ENCODE data around the gene TALDO1.
"Not testable (repeated sequence)": the region's sequence is repeated elsewhere in the genome, so short reads cannot be mapped to it uniquely, and the experiment has no call there.

The TALDO1 gene

DNA sequence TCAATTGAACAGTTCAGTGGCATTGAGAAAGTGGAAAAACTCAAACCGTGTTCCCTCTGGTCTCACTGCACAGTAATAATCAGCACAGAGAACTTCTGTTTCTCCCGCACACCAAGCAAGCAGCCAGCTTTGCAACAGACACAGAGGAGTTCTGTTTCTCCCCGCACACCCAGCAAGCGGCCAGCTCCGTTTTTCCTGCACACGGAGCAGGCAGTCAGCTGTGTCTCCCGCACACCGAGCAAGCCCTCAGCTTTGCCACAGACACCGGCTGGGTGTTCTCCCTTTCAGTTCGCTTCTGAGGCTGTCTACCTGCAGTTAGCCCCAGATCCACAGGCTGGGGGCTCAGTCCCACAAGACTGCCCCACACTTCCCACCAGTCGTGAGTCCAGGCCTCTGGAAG lies 9.9 kb upstream of the TALDO1 start:
- DNase-seq (ENCODE audit: low read depth in 2 of 2): no peak

DNA sequence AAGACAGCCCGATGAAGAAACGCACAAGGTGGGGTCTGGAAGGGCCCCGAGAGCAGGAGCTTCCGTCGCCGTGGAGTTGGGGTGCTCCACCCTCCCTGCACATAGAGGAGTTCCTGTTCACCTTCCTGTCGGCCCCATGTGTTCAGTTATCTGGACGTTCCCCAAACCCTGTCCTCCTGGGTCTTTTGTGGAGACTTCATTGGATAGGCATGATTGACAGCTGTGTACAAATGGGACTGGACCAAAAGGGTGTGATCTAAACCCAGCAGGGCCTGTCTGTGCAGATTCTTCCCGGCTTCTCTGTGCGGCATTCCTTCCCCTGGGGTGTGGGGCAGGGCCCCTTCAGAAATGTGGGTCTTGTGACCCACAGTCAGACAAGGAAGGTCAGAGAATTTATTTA lies 9.4 kb upstream of the TALDO1 start:
- DNase-seq (ENCODE audit: low read depth in 2 of 2): not testable (repeated sequence)

DNA sequence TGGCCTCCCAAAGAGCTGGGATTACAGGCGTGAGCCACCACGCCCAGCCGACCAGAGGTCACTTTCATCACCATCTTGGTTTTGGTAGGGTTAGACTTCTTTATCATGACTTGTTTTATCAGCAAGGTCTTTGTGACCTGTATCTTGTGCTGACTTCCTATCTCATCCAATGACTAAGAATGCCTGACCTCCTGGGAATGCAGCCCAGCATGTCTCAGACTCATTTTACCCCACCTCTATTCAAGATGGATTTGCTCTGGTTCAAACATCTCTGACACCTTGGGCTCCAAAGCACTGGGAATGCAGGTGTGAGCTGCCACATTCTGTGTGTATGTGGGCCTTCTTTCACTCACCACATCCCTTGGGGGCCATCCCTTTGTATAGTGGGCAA lies 5.1 kb upstream of the TALDO1 start:
- no peak for DNase-seq (ENCODE audit: low read depth in 2 of 2)

DNA sequence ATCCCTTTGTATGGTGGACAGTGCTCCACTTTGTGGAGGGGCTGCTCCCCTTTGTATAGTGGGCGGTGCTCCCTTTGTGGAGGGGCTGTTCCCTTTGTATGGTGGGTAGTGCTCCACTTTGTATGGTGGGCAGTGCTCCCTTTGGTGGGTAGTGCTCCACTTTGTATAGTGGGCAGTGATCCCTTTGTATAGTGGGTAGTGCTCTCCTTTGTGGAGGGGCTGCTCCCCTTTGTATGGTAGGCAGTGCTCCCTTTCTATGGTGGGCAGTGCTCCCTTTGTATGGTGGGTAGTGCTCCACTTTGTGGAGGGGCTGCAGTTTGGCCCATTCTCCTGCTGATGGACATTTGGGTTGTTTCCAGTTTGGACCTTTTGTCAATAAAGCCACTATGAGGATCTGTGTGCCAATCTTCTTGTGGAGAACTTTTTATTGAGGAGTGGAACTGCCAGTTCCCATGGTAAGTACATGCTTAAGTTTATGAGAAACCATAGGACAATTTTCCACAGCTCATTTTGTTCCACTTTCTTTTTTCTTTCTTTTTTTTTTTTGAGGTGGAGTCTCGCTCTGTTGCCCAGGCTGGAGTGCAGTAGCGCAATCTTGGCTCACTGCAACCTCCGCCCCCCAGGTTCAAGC lies 4.6 kb upstream of the TALDO1 start:
- DNase-seq (ENCODE audit: low read depth in 2 of 2): no peak

DNA sequence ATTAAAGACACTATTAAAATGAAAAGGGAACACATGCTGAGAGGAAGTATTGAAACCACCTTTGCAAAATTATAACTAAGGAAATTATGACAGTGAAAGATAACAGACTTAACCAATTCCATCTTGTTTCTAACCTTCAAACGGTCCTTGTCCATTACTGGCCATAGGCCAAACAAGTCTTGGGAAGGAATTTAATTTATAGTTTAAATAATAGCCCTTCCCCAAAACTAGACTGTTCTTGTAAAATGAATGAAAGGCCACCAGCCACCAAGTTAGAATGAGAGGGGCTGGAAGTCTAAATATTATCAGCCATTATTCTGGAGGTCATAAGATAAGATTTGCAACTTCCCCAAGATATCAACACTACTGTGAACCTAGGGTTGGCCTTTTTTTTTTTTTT lies 1.8 kb upstream of the TALDO1 start:
- no peak for DNase-seq (ENCODE audit: low read depth in 2 of 2)

DNA sequence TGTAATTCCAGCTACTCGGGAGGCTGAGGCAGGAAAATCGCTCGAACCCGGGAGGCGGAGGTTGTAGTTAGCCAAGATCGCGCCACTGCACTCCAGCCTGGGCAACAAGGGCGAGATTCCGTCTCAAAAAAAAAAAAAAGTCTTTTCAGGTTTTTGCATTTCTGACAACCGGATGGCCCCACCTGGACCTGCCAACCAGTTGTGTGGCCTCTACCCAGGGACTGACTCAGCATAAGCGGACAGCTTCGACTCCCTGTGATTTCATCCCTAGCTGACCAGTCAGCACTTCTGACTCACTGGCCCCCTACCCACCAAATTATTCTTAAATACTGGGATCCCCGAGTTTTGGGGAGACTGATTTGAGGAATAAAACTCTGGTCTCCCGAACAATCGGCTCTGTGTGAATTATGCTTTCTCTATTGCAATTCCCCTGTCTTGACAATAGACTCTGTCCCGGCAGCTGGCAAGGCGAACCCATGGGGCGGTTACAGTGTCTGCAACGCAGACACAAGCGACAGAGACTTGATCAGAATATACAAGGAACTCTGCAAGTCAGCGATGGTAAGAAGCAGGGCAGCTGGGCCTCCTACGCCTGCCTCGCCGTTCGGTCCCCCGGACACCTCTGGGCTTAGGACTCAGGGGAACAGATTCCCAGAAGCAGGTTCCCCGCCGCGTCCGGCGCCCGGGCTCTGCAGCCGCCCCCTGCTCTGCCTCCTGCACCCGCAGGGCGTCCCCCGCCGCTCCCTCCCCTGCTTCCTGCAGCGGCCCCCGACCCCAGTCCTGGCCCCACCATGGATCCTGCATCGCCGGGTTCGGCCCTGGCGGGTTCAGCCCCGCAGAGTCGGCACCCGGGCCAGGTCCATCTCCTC lies 741 bp upstream of the TALDO1 start:
- no peak for DNase-seq (ENCODE audit: low read depth in 2 of 2)

DNA sequence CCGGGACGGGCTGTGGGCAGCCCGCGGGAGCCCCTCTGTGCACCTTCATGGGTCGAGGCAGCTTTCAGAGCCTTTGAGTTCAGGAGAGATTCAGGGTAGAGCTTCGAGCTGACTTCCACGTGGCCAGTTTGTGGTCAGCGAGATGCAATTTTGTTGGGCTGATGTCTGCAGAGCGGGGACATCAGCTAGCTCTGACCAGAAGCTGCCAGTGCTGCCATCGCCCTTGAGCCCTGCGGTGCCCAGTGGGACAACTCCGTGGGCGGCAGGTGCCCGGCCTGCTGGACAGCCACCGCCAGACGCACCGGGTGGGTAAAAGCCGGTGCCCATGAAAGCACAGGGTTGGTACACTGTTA lies 719 bp downstream of the TALDO1 start:
- no peak for DNase-seq (ENCODE audit: low read depth in 2 of 2)

DNA sequence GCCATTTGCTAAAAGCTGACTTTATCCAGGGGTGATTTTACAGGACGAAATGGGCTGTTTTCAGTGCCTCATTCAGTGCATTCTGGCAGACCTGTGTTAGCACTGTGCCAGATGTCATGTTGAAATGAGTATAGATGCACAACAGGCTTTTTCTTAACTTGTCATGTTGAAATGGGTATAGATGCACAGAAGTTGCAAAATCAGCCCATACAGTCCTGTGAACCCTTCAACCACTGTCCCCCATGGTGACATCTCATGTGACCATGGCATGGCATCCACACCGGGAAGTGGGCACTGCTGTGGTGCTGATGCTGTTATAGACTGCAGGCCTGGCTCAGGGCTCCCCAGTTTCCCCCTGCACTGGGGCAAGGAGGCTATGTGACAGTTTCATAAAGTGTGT lies 2.5 kb downstream of the TALDO1 start:
- DNase-seq (ENCODE audit: low read depth in 2 of 2): no peak

DNA sequence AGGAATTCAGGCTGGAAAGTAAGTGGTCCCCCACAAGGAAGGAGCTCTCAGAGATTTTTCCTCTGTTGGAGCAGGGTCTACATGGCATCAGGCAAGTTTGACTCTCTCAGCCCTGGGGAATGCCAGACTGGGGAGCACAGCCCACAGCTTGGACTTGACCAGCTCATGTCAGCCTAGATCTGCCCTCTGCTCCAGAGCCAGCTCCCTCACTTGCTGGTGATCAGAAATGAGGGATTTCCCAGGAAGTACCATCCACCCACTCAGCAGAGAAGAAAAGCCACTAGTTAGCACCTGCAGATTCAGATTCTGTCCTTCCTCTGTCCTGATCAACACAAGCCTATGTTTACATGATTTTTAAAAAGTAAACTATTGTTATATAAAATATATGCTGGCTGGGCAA lies 13.0 kb downstream of the TALDO1 start:
- DNase-seq (ENCODE audit: low read depth in 2 of 2): no peak

DNA sequence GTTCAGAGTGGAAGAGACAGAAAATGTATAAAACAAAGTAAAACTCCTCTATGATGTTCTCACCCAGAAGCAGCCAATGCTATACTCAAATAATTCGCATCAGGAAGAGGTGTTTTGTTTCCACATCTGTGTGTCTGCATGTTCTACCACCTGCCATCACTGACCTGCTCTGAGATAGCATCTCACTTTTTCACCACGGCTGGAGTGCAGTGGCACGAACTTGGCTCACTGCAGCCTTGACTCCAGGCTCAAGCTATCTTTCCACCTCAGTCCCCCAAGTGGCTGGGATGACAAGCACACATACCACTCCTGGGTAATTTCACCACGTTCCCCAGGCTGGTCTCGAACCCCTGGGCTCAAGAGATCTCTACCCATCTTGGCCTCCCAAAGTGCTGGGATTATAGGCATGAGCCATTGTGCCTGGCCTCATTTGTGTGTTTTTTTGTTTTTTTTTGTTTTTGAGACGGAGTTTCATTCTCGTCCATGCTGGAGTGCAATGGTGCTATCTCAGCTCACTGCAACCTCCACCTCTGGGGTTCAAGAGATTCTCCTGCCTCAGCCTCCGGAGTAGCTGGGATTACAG lies 14.4 kb downstream of the TALDO1 start:
- no peak for DNase-seq (ENCODE audit: low read depth in 2 of 2)

DNA sequence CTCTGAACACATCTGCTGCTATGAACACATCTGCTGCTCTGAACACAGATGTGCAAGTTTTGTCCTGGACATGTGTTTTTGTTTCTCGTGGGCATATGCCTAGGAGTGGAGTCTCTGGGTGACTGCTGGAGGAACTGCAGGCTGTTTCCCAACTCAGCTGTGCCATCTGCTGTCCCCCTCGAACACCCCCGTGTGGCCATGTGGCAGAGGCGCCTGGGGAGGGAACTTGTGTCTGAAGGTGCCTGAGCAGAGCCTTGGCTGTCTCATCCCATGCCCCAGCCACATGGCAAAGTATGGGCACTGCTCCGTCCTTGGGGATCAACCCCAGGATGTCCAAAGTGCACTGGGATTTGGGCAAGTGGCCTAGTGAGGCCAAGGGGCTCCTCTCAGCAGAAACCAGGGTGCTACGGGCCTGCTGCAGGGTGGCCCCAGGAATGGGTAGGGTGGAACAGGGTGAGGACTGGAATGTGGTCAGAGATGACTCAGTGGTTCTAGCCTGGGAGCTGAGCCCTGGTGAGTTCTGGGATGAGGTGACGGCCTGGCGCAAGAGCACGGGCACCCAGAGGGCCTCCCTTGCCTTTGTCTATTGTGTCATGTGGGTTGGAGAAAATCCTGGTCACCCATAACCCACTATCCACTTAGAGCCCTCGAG lies 15.3 kb downstream of the TALDO1 start:
- no peak for DNase-seq (ENCODE audit: low read depth in 2 of 2)

DNA sequence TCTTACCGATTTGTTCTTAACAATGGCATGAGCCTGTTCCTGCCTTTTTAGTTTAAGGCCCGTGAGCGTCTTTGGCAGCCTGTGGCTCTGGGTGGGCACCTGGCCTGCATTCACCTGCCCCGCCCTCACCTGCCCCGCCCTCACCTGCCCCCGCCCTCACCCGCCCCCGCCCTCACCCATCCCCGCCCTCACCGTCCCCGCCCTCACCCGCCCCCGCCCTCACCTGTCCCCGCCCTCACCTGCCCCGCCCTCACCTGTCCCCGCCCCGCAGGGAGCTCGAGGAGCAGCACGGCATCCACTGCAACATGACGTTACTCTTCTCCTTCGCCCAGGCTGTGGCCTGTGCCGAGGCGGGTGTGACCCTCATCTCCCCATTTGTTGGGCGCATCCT lies 15.8 kb downstream of the TALDO1 start:
- no peak for DNase-seq (ENCODE audit: low read depth in 2 of 2)

DNA sequence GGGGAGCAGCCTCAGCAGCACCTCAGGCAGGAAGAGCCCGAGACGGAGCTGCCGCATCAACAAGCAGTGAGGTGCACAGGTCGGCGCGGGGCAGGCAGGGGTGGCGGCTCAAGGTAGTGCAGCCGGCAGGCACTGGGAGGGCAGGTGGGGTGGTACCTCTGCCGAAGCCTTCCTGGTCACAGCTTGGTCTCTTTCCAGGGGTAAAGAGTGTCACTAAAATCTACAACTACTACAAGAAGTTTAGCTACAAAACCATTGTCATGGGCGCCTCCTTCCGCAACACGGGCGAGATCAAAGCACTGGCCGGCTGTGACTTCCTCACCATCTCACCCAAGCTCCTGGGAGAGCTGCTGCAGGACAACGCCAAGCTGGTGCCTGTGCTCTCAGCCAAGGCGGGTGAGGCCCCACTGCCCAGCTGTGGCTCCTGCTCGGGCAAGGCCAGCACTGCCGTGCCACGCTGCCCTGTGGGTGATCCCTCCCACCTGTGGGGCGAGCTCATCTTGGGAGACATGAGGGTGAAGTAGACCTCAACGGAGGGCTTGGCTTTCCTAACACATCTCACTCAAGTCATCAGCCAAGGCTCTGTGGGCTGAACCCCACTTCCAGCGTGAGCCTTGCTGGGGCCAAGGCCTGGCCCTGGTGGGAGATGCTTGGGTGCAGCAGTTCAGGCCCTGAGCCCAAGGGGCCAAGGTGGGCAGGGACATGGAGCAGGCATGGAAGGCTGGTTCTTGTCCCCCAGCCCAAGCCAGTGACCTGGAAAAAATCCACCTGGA lies 16.5 kb downstream of the TALDO1 start:
- DNase-seq (ENCODE audit: low read depth in 2 of 2): no peak

DNA sequence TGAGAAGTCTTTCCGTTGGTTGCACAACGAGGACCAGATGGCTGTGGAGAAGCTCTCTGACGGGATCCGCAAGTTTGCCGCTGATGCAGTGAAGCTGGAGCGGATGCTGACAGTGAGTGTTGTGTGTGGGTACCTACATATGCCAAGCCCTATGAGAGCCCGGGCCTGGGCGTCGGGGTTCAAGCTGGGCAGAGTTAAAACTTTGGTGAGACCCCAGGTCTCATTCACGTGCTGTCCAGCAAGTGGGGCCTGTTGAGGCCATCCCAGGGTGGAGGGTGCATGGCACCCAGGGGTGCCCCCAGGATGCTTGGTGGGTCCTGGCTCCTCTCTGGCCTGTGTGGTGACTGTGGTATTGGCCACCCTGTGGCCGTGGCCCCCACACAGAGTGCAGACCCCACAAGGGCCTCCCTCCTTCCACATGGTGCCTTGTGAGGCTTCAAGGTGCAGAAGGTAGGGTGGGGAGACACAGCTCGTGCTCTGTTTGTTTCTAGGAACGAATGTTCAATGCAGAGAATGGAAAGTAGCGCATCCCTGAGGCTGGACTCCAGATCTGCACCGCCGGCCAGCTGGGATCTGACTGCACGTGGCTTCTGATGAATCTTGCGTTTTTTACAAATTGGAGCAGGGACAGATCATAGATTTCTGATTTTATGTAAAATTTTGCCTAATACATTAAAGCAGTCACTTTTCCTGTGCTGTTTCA lies 17.2 kb downstream of the TALDO1 start:
- DNase-seq (ENCODE audit: low read depth in 2 of 2): no peak

DNA sequence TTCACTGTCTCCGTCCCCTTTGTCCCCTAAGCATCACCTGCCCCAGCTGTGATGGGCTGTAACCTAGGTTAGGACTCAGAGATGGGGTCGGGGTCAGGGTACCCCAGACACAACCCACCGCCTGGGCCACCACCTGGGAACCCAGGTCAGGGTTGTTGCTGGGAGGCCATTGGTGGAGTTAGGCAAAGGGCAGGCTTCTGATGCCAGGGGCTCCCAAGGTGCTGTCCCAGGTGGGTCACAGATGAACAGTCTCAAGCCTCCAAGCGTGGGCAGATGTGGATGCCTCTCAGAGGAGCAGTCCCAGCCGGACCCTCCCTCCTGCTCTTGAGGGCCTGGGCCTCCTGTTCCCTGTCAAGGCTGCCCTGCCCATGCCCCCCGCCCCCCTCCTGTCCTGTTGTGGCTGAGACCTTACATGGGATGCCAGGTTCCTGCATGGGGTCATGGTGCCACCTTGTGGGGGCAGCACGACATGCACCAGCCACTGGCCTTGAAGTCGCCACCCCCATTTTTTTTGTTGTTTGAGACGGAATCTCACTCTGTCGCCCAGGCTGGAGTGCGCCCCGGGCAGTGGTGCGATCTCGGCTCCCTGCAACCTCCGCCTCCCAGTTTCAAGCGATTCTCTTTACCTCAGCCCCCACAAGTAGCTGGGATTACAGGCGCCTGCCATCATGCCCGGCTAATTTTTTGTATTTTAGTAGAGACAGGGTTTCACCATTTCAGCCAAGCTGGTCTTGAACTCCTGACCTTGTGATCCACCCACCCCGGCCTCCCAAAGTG lies 17.9 kb downstream of the TALDO1 start:
- DNase-seq (ENCODE audit: low read depth in 2 of 2): peak; percentile 34 to 47

DNA sequence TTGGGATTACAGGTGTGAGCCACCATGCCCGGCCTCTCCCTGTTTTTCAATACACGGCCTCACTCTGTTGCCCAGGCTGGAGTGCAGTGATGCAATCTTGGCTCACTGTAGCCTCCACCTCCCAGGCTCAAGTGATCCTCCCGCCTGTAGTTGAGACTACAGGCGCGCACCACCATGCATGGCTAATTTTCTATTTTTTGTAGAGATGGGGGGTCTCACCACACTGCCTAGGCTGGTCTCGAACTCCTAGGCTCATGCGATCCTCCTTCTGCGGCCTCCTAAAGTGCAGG lies 18.5 kb downstream of the TALDO1 start:
- DNase-seq (ENCODE audit: low read depth in 2 of 2): no peak

DNA sequence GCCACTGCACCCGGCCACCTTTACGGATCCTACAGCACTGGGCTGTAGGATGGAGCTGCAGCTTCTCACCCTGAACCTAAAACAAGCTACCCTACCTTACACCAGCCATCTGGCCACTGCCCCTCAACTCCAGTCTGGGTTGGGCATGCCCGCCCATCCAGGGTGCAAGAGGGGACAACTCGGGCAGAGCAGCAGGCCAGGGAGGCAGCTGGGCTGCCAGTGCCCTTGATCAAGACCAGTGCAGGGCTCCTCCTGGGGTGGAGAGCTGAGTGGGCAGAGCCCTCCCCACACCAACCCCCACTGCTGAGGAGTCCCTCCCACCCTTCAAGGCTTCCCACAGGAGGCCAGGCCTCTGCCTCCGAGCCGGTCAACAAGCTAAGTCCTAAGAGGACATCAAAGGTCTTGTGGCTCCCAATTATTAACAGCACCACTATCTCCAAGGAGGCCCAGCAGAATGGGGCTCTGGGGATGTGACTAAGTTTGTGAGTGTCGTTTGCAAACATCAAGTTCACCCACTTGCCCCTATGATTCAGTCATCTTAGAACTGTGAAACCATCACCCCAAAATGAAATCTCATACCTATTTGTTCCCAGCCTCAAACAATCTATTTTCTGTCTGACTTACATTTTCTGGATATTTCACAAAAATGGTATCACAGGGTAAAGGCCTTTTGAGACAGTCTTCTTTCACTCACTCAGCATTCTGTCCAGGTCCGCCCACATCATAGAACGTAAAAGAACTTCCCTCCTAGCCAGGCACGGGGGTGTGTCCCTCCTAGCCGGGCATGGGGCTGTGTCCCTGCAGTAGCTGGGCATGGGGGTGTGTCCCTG lies 19.1 kb downstream of the TALDO1 start:
- DNase-seq (ENCODE audit: low read depth in 2 of 2): no peak

DNA sequence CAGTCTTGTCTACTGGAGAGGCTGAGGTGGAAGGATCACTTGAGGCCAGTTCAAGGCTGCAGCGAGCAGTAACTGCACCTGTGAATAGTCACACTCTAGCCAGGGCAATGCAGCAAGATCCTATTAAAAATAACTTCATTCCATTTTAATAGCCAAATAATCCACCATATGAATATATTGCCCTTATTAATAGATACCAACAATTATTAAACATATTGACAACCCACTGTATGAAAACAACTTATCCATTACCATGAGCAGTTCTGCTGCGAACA lies 19.6 kb downstream of the TALDO1 start:
- no peak for DNase-seq (ENCODE audit: low read depth in 2 of 2)

DNA sequence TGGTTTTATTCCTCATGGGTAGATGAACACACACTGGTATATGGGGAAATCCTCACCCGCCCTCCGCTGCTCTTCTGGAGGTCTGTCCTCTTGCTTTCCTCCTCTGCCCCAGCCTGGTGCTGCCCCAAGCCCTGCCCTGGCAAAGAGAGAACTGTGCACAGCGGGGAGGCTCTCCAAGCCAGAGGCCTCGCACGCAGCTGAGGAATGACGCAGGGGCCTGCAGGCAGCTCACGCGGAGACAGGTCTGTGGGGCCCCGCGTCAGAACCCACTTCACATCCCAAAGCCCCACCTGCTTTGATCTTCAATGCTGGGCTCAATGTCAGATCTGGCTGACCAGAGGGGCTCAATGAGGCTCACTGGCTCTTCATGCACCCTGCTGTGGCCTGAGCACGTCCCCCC lies 20.0 kb downstream of the TALDO1 start:
- DNase-seq (ENCODE audit: low read depth in 2 of 2): no peak
